Muscle of back (tissue), 11 donors: ENCODE results near the gene EMC1. TPM values are rescaled to one million over a fixed set of nuclear protein-coding genes. Genes with fewer than 3 reads are reported as not detected.
"Not testable (repeated sequence)": the region's sequence is repeated elsewhere in the genome, so short reads cannot be mapped to it uniquely, and the experiment has no call there.

Experiments
- DNase-seq, 3 donors: peaks; one replicate each; pipeline versions ENCODE4 v3.0.0 to v3.0.0-alpha.2; 2013
- polyA plus RNA-seq, 10 donors: library from polyadenylated mRNA; unstranded; fragments of 120-200 nt; gene quantifications; one replicate each; pipeline ENCODE4 v1.2.1, GENCODE V29; 2013; ENCODE audit not compliant: insufficient read length in 10 of 10

The EMC1 gene
- polyA plus RNA-seq, 10 donors, result 29.9 to 39.8 (median 35.8) TPM

DNA sequence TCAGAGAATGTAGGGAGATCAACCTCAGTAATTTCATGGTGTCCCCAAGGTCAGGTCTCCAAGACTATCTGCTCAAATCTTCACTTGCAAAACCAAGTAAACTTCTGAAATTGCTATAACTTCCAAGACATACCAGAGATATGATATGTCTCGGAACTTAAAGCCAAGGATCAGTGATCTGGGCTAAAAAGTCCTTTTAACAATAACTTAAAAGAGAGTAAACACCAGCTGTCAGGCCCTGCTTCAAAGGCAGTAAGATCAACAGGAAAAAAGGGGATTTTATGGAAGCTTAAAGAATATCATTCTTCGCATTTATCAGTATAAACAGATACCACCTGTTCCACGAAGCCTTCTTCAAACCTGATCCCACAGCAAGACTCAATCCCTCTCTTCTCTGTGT lies 55.0 kb downstream of the EMC1 start:
- no peak for DNase-seq

DNA sequence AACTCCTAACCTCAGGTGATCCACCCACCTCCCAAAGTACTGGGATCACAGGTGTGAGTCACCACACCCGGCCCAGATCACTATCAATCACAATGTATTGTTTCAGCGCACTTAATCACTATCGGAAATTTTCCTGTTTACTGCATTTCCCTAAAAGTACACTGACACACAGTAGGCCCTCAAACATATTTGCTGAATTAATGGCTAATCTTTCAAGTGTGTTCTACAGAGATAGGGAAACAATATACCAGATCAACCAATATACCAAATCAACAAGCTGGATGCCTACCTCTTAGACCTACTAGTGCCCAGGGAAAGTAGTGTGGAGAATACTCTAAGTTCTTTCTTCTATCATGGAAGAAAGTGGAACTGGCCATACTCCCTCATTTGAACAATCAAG lies 58.3 kb downstream of the EMC1 start:
- no peak for DNase-seq

DNA sequence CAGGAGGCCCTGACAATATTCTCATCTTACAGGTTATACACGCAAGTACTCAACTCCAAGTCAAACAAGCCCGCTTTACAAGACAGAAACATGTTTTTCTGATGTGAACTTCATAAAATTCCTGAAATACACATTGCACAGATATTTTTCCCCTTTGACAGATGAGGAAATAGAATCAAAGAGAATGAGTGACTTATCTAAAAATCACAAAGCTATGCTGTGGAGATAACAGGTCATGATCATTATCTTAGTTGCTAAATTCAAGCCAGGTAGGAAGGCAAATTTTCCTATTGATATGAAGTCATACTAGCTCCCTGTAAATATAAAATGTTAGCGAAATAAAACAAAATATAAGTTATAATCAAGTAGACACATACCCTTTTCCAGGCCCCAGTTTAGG lies 59.5 kb downstream of the EMC1 start:
- DNase-seq, result no peak

DNA sequence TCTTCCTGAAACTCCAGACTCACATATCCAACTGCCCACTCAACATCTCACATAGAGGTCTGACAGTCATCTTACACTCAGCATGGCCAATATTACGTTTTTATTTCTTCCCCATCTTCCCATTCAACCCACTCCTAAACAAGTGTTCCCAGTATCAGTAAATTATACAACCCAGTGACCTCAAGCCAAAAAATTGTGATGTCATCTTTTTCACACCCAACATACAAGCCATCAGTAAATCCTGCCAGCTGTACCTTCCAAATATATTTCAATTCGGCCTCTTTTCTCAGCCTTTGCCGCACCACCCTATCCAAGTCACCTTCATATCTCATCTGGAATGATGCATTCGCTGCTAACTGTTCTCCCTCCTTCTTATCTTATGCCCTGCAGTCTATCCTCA lies 60.9 kb downstream of the EMC1 start:
- no peak for DNase-seq

DNA sequence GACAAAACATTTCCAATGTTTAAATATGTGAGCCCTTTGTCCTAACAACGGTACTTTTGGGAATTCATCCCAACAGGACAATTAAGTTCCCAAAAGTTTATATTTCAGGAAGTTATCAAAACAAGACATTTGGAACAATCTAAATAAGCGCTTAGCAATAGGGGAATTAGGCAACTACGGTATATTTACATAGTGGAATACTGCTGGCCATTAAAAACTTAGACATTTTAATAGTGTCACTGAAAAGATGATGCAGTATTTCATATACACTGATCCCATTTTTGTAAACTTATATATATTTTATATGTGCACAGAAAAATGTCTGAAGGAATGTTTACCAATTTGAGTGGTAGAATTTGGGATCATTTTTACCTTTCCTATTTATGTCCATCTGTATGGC lies 62.1 kb downstream of the EMC1 start:
- no peak for DNase-seq

DNA sequence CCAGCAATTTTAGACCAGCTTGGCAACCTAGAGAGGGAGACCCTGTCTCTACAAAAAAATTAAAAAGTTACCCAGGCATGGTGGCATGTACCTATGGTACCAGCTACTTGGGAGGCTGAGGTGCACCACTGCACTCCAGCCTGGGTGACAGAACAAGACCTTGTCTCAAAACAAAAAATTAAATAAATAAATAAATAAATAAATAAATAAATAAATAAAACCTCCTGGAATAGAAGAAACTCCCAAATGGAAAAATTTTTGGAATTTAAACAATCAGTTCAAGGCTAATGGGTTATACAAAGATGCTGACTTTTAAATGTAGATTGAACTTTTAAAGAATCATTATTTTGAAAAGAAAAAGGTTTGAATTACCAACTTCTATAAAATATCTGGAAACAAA lies 63.5 kb downstream of the EMC1 start:
- DNase-seq, result no peak

DNA sequence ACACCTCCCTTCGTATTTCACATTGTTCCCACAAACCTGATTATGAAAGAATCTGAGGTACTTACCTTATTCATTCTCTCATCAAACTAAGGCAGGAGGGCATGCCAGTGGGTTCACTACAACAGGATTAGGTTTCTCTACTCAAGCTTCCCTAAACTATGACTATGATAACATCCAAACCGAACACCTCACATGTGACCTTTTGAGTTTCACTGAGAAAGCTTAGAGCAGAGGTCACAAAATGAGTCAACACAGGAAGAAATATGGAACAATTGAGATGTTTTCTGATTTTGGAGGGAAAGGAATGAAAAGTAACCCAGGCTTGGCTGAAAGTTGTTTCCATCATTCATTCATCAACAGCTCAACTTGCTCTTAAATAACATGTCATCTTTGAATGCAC lies 65.3 kb downstream of the EMC1 start:
- DNase-seq, result no peak

DNA sequence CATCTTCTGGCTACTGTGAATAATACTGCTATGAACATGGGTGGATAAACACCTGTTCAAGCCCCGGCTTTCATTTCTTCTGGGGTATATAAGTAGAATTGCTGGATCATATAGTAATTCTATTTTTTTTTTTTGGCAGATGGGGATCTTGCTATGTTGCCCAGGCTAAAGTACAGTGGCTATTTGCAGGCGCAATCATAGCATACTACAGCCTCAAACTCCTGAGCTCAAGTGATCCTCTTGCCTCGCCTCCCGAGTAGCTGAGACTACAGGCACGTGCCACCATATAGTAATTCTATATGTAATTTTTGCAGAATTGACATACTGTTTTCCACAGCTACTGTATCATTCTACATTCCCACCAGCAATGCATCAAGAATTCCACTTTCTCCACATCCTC lies 69.1 kb downstream of the EMC1 start:
- no peak for DNase-seq

DNA sequence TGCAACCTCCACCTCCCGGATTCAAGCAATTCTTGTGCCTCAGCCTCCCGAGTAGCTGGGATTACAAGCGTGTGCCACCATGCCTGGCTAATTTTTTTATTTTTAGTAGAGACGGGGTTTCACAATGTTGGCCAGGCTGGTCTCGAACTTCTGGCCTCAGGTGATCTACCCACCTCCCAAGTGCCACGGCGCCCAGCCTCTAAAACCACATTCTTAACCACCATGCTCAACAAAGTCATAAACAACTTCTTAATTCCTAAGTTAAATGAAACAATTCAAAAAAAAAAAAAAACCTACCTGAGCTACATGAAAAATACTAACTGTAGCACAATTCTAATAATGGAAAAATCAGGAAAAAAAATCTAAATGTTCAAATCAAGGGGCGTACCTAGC lies 71.1 kb downstream of the EMC1 start:
- not testable (repeated sequence) for DNase-seq

DNA sequence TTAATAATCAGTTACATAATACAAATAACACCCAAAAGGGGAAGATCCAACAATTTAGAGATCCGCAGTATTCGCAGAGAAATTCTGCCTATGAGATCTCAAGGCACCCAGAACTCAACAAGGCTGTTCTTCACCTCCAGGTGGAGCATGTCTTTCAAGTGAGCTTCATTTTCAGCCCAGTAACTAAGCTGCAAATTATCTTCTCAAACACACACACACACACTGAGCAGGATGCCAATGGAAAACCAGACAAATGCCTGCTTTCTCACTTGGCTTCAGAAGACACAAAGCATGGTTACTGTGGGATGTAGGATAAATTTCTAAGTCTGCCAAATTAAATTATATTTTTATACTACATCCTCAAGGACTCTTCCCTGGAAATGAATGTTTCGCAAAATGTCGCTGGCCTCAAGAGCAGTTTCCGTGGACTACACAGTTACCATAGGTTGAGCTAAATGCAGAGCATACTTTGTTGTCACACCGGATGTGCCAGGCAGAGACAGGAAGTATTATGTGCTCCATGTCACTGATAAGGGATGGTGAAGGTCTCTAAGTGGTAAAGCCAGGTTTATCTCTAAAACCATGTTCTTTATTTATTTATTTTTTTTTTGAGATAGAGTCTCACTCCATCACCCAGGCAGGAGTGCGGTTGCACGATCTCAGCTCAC lies 71.6 kb downstream of the EMC1 start:
- peak in 1 of 3 donors; percentile 21 for DNase-seq

DNA sequence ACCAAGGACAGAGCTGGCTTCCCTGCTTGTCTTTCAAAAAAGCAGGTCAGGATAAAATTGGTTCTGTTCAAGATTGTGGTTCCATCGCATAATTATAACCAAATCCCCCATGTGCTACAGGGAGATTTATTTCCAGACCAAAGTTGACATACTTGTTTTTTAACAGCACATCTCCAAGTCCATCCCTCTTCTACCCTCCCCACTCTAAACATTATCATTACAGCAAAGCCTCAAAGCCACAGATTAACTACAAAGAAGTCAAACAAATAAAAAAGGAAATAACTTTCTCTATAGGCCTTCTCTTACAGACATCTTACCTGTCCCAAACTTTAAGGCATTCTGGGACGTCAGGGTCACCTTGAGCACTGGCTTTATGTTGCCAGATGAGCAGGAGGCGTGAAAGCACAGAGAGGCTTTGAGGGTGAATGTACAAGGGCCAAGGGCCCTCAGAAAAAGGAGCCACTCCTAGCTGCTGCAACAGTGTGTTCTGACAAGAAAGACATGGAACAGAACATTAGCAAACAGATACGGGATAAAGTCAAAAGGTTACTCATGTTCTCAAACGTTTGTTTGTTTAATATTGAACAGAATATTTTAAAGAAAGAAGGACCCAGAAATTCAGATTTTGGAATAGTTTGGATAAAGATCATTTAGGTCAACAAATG lies 72.5 kb downstream of the EMC1 start:
- no peak for DNase-seq

DNA sequence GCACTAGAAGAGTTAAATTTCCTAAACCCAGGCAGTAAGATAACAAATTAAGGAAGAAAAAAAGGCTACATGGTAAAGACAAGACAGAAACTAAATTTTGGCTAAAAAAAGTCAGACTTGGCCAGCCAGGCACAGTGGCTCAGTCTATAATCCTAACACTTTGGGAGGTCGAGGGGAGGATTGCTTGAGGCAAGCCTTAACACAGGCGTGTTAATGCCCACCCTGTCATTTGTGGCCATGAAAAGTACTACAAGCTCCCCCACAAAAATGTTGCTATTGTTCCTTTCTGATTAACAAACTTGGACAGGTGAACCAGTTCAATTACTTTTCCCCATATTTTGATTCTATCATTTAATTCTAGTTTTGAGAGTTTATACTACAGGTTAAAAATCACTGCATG lies 73.5 kb downstream of the EMC1 start:
- no peak for DNase-seq

DNA sequence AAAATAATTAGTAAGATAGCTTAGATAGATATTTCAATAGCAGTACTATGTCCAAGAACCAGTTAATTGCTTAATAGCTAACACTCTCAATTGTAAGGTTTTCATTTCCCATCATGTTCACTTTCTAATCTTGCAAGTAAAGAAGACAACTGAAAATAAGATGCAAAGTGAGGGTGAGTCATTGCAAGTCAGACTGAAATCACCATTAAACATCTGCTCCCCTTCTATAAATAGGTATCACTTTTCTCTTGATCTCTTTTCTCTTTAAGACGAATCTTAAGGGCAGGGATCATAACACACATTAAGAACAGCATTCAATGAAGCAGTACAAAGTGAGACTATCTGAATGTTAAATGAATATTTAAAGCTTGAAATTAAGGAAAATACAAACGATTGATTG lies 81.7 kb downstream of the EMC1 start:
- DNase-seq, result no peak

DNA sequence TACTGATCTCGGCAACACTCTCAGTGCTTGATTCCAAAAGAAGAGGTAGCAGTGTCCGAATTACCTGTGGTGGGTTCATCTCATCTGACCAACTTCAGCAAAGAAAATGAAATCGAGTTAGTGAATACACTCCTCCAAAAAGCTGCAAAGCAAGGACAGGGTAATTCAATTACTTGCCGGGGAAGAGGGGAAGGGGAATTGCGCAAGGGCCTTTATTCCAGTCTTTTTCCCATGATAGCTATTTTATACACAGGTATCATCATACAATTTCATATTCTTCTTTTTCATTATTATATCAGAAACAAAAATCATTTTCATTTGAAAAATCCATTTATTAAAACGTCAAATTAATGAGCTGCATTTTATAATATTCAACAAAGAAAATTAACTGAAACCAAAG lies 84.2 kb downstream of the EMC1 start:
- no peak for DNase-seq

DNA sequence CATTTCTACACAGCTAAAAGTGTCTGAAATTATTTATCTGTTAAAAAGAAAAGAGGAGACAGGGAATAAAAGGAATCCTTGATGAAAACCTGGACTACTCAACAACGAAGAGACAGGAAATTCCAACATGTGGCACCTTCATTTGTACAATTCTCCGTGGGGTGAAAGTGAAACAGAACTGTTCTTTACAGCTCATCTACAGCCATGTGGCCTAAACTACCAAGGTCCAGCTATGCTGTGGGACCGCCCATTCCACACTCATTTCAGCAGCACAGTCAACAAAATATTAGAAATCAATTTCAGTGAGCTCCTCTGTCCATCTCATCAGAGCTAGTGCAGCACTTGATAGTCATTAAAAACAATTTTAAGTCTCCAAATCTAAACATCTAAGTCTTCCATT lies 85.3 kb downstream of the EMC1 start:
- DNase-seq, result no peak

Other genes starting within 250 kb of the EMC1 start
- 10 to 100 TPM; 64.0 to 86.1 (median 77.4) TPM for gene UBR4, start 41.3 kb downstream of the EMC1 start, polyA plus RNA-seq
- gene MRTO4, start 281 bp upstream of the EMC1 start, polyA plus RNA-seq, result 10 to 100 TPM; 20.8 to 31.3 (median 26.3) TPM
- gene AKR7A3, start 37.2 kb upstream of the EMC1 start, polyA plus RNA-seq, result 1 to 10 TPM in 4 of 10 donors, under 1 TPM in 6; 0.46 to 2.1 (median 0.90) TPM
- 10 to 100 TPM; 35.3 to 51.0 (median 42.6) TPM for gene AKR7A2, start 60.6 kb upstream of the EMC1 start, polyA plus RNA-seq
- 10 to 100 TPM in 3 of 10 donors, 1 to 10 TPM in 7; 7.3 to 10.6 (median 9.4) TPM for gene SLC66A1, start 60.8 kb upstream of the EMC1 start, polyA plus RNA-seq
- 100 to 1,000 TPM; 218 to 290 (median 246) TPM for gene CAPZB, start 234.0 kb upstream of the EMC1 start, polyA plus RNA-seq